Glomerular visceral epithelial cell (primary cell): Measurements from ENCODE around the gene DNM1.
"Not testable (repeated sequence)": the region's sequence is repeated elsewhere in the genome, so short reads cannot be mapped to it uniquely, and the experiment has no call there.

Source experiments
- DNase-seq: peaks from one replicate; pipeline ENCODE4 v3.0.0-alpha.2; 2016; ENCODE audit errors: extremely low spot score

DNM1 gene

GRCh38 chr9:128178806-128179431 lies 24.3 kb upstream of the DNM1 start:
- DNase-seq = no peak

GRCh38 chr9:128180001-128180400 lies 23.2 kb upstream of the DNM1 start:
- no peak for DNase-seq

- no peak for DNase-seq
These were observed 22.7 kb upstream of the DNM1 start for GRCh38 chr9:128180447-128180846.

- DNase-seq = not testable (repeated sequence)
These were observed 21.7 kb upstream of the DNM1 start for GRCh38 chr9:128181480-128181879.

GRCh38 chr9:128182893-128183588 lies 20.1 kb upstream of the DNM1 start:
- DNase-seq = no peak

GRCh38 chr9:128185979-128186965 lies 16.9 kb upstream of the DNM1 start:
- DNase-seq = no peak

GRCh38 chr9:128187361-128187760 lies 15.8 kb upstream of the DNM1 start:
- no peak for DNase-seq

- no peak for DNase-seq
These were observed 15.0 kb upstream of the DNM1 start for GRCh38 chr9:128188209-128188608.

GRCh38 chr9:128190013-128190412 lies 13.2 kb upstream of the DNM1 start:
- DNase-seq = no peak

- DNase-seq = no peak
These were observed 12.4 kb upstream of the DNM1 start for GRCh38 chr9:128190516-128191405.

GRCh38 chr9:128191406-128192046 lies 11.7 kb upstream of the DNM1 start, which contains the start of gene CIZ1:
TSS of gene CIZ1 (minus strand) at chr9:128191572. CDS start at chr9:128190857, 715 bp downstream.
- peak; percentile 83 for DNase-seq

GRCh38 chr9:128192601-128193371 lies 10.4 kb upstream of the DNM1 start:
- peak; percentile 97 for DNase-seq

- no peak for DNase-seq
These were observed 9.6 kb upstream of the DNM1 start for GRCh38 chr9:128193469-128194096.

- DNase-seq = no peak
These were observed 1.5 kb upstream of the DNM1 start for GRCh38 chr9:128201441-128202369.

- DNase-seq = no peak
These were observed 543 bp upstream of the DNM1 start for GRCh38 chr9:128202648-128203023.

- DNase-seq = peak; percentile 67
These were observed 750 bp downstream of the DNM1 start for GRCh38 chr9:128203707-128204551.

- no peak for DNase-seq
These were observed 1.7 kb downstream of the DNM1 start for GRCh38 chr9:128204858-128205257.
